Activated CD4-positive, alpha-beta T cell treated with anti-CD3 and anti-CD28 coated beads, Interleukin-2, Interleukin-4, amounts not matched to agents 100 ng/mL and 50 ng/mL, durations not matched to agents 16 hours and 8 hours (primary cell): ENCODE measurements around the gene KIF9.
"Not testable (repeated sequence)": the region's sequence is repeated elsewhere in the genome, so short reads cannot be mapped to it uniquely, and the experiment has no call there.

Experiments used
- DNase-seq: peaks from one replicate; pipeline ENCODE4 v3.0.0-alpha.2; 2020; ENCODE audit warnings: low spot score

KIF9 gene

DNA sequence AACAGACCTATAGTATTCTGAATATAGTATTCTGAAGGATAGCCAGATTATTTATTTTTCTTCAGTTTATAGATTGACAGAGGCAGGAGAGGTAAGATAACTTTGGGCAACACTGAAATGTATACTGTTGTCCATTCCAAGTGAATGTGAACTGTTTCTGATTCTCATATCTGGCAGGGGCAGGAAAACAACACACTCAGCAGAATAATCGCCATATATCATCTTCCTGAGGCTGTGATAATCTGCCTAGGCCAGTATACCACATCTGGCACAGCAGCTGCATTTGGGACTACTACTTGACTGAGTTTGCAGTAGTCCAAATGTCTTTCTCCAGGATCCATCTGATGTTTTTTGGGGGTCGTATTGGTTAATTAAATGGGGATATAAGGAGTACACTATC lies 96.3 kb downstream of the KIF9 start:
- DNase-seq = no peak

DNA sequence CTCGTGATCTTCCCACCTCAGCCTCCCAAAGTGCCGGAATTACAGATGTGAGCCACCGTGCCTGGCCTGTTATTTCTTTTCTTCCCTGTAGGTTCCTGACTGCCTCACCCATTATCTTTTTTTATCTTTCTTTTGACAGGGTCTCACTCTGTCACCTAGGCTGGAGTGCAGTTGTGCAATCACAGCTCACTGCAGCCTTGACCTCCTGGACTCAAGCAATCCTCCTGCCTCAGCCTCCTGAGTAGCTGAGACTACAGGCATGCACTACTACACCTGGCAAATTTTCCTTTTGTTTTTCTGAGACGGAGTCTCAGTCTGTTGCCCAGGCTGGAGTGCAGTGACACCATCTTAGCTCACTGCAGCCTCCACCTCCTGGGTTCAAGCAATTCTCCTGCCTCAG lies 100.9 kb downstream of the KIF9 start:
- DNase-seq = not testable (repeated sequence)

DNA sequence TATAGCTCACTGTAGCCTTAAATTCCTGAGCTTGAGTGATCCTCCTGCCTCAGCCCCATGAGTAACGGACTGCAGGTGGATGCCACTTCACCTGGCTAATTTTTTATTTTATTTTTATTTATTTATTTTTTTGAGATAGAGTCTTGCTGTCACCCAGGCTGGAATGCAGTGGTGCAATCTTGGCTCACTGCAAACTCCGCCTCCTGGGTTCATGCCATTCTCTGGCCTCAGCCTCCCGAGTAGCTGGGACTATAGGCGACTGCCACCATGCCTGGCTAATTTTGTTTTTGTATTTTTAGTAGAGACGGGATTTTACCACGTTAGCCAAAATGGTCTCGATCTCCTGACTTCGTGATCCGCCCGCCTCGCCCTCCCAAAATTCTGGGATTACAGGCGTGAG lies 102.6 kb downstream of the KIF9 start:
- DNase-seq = not testable (repeated sequence)
